K562 (cell line): ENCODE measurements around the gene AGBL1.

Experiments
- CTCF ChIP-seq, 3 experiments: IDR thresholded peaks in 2 of 3; conservative IDR thresholded peaks in 1 of 3; 2 replicates each; pipeline ENCODE4 v1.5.1; 2011 to 2012; ENCODE audit warnings: low read length in 3 of 3, mild to moderate bottlenecking in 3 of 3, control low read depth in 2 of 3, improper control_type of control experiment in 1 of 3, inconsistent platforms in 1 of 3, low read depth in 1 of 3, mixed read lengths in 1 of 3, moderate library complexity in 1 of 3; ENCODE audit not compliant: insufficient read depth in 2 of 3
- EGR1 ChIP-seq: fragments of 450-650 bp; conservative IDR thresholded peaks from 2 replicates; pipeline ENCODE4 v1.6.1; 2017; ENCODE audit warnings: mild to moderate bottlenecking
- POLR2AphosphoS5 ChIP-seq: IDR thresholded peaks from 2 replicates; pipeline ENCODE4 v1.6.1; 2011; ENCODE audit warnings: mild to moderate bottlenecking, low read depth, low read length, moderate library complexity; ENCODE audit not compliant: control insufficient read depth, insufficient read depth
- ZNF512 ChIP-seq: IDR thresholded peaks from 2 replicates; pipeline ENCODE4 v1.6.1; 2016; ENCODE audit warnings: missing genetic modification characterization, missing compliant biosample characterization

GRCh38 chr15:86725628-86726027 lies 646.0 kb downstream of the AGBL1 start:
- TF ChIP-seq CTCF (IDR thresholded peaks at IDR 0.05 in 2 of 3, conservative IDR thresholded peaks at IDR 0.05 in 1 of 3; ENCODE audit: insufficient read depth in 2 of 3, low read depth in 1 of 3, low read length in 3 of 3), result no peak
- no peak for TF ChIP-seq POLR2AphosphoS5
- no peak for TF ChIP-seq EGR1
- no peak for TF ChIP-seq ZNF512 (tag)
